ENCODE data around the gene CREB5.

CREB5 gene

DNA sequence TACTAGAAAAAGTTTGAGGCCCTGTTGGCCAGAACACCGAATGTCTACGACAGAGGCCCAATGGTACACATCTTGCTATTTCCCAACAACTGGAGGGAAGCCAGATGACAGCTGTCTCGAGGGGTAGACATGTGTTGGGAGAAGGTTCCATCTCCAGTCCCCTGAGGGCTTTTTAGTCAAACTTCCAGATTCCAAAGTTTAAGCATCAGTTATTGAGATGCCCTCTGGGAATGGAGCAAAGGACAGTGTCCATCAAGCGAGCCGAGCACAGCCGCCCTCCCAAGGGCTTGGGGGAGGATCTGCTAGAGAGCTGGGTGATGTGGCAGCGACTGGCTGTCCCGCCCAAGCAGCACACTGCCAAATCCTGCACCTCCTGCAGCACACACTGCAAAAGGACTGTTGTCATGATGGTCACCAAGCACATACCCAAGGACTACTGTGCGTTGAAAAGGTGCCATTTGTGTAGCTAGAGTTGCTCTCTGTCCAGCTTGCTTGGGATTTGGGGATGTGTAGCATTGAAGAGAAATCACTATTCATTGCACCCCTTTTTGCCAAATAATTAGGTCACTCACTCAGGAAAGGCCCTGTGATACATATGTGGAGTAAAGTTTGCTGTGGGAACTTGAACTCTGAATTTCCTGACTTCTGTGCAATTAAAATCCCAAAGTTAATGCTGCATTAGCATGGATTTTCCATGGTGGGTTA is 381.2 kb downstream of the CREB5 start:
- Histone ChIP-seq H3K4me1 (ENCODE audit: insufficient read depth, low read length) (peaks cover 13% of the 10 kb centered on the region), H3K36me3 (ENCODE audit: insufficient read depth, low read length) (no peaks in the 10 kb centered on the region), H3K9me3 (ENCODE audit: control insufficient read depth, insufficient read depth, low read length) (no peaks in the 10 kb centered on the region), H3K9ac (ENCODE audit: low read depth, low read length) (no peak overlapping the region)

DNA sequence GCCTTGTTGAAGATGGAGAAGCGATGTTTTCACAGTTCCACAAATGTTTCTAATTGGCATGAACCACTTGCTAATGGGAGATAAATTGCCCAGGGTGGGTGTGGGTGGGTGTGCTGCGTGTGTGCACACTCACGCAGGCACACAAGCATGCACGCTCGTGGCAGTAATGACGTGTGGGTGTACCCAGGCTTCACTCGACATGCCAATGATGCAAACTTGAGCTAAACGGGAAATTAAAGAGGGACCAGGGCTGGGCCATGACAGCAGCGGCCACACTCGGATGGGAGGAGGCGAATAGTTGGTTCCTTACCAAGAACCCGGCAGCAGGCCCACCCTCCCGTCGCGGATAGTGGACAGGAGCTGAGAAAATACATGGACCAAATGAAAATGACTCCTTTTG is 386.0 kb downstream of the CREB5 start:
- Histone ChIP-seq H3K9ac (ENCODE audit: low read depth, low read length) (no peak overlapping the region), H3K4me1 (ENCODE audit: insufficient read depth, low read length) (peaks cover 12% of the 10 kb centered on the region), H3K36me3 (ENCODE audit: insufficient read depth, low read length) (no peaks in the 10 kb centered on the region), H3K9me3 (ENCODE audit: control insufficient read depth, insufficient read depth, low read length) (no peaks in the 10 kb centered on the region)

DNA sequence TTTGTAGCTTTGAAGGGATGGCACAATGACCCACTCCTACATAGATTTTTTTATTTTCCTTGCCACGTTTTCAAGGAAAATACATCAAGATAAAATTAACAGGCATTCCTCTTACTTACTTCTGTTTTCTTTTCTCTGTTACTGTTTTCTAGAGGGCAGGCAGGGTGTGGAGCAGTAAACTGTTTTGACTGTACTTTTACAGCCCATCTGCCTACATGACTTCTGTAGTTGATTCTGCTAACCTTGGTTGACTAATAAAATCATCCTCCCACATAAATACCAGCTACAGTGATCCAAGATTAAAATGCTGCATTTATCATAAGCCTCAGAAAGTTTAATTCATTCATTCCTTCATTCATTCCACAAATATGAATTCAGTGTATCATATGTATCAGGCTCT is 387.3 kb downstream of the CREB5 start:
- Histone ChIP-seq H3K9ac (ENCODE audit: low read depth, low read length) (no peak overlapping the region), H3K36me3 (ENCODE audit: insufficient read depth, low read length) (no peaks in the 10 kb centered on the region), H3K4me1 (ENCODE audit: insufficient read depth, low read length) (no peaks in the 10 kb centered on the region), H3K9me3 (ENCODE audit: control insufficient read depth, insufficient read depth, low read length) (no peaks in the 10 kb centered on the region)

DNA sequence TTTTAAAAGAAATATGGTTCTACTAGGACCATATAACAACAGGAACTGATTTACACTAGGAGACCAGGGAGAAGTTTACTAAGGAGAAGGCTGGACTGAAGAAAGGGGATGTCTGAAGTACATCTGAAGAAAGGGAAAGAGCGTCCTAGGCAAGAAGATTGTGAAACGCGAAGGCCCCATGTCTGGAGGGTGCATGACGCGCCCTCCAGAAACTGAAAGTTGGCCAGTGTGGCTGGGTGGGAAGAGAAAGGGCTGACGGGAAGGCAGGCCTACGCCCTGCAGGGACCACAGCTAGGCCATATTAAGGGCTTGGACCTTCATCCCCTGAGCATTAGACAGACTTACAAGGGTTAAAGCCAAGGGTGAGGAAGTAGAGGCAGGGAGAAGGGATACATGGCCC is 387.8 kb downstream of the CREB5 start:
- Histone ChIP-seq H3K4me1 (ENCODE audit: insufficient read depth, low read length) (no peaks in the 10 kb centered on the region), H3K9me3 (ENCODE audit: control insufficient read depth, insufficient read depth, low read length) (no peaks in the 10 kb centered on the region), H3K9ac (ENCODE audit: low read depth, low read length) (no peak overlapping the region), H3K36me3 (ENCODE audit: insufficient read depth, low read length) (no peaks in the 10 kb centered on the region)

DNA sequence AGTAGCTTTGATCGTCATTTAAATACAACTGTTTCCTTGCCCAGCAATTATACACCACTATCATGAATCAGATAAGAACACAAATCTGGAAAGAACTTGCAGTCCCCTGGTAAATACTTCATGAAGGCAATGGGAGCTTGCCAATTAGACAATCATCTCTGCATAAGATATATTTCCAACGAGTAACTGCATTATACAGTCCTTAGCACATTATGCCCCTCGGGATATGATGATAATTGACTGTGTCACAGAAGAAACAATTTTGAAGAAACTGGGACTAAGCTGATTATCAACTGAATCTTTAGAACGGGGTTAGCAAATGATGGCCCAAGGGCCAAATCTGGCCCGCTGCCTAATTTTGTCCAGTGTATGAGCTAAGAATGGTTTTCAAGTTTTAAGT is 390.1 kb downstream of the CREB5 start:
- H3K36me3 ChIP-seq (ENCODE audit: insufficient read depth, low read length) = no peaks in the 10 kb centered on the region
- no peak overlapping the region for H3K9ac ChIP-seq (ENCODE audit: low read depth, low read length)
- H3K9me3 ChIP-seq (ENCODE audit: control insufficient read depth, insufficient read depth, low read length) = no peaks in the 10 kb centered on the region
- H3K4me1 ChIP-seq (ENCODE audit: insufficient read depth, low read length) = 0 out of 2 replicates have a peak, but pooled peaks cover 5% of the 10 kb centered on the region

- Histone ChIP-seq H3K4me1 (ENCODE audit: insufficient read depth, low read length) (0 out of 2 replicates have a peak, but pooled peaks cover 5% of the 10 kb centered on the region), H3K9ac (ENCODE audit: low read depth, low read length) (no peak overlapping the region), H3K36me3 (ENCODE audit: insufficient read depth, low read length) (no peaks in the 10 kb centered on the region)
Measured at GRCh38 chr7:28804157-28804556, 391.8 kb downstream of the CREB5 start.

GRCh38 chr7:28804990-28805389 is 392.7 kb downstream of the CREB5 start:
- H3K9ac ChIP-seq (ENCODE audit: low read depth, low read length) = no peak overlapping the region
- 0 out of 2 replicates have a peak, but pooled peaks cover 5% of the 10 kb centered on the region for H3K4me1 ChIP-seq (ENCODE audit: insufficient read depth, low read length)
- H3K36me3 ChIP-seq (ENCODE audit: insufficient read depth, low read length) = no peaks in the 10 kb centered on the region
- no peaks in the 10 kb centered on the region for H3K9me3 ChIP-seq (ENCODE audit: control insufficient read depth, insufficient read depth, low read length)

More at GRCh38 chr7:28804157-28804556, 391.8 kb downstream of the CREB5 start:
- no peaks in the 10 kb centered on the region for H3K9me3 ChIP-seq (ENCODE audit: control insufficient read depth, insufficient read depth, low read length)

DNA sequence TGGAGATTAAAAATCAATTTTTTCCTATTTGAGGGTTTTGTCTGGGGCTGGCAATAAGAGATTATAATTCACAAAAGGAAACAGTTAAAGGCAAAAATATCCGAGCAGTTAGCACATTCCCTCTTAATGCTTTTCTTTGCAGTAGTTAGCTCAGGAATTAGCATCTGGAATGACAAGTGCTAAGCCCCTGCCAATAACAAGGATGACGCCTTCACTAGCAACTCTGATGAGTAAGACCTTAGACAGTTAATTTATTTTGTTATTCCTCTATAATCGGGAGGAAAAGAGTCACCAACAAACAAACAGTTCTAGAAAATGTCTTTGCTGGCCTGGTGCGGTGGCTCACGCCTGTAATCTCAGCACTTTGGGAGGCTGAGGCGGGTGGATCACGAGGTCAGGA is 394.5 kb downstream of the CREB5 start:
- Histone ChIP-seq H3K4me1 (ENCODE audit: insufficient read depth, low read length) (0 out of 2 replicates have a peak, but pooled peaks cover 5% of the 10 kb centered on the region), H3K9me3 (ENCODE audit: control insufficient read depth, insufficient read depth, low read length) (no peaks in the 10 kb centered on the region), H3K9ac (ENCODE audit: low read depth, low read length) (no peak overlapping the region), H3K36me3 (ENCODE audit: insufficient read depth, low read length) (no peaks in the 10 kb centered on the region; the same call in 1 of the 2 replicates)

DNA sequence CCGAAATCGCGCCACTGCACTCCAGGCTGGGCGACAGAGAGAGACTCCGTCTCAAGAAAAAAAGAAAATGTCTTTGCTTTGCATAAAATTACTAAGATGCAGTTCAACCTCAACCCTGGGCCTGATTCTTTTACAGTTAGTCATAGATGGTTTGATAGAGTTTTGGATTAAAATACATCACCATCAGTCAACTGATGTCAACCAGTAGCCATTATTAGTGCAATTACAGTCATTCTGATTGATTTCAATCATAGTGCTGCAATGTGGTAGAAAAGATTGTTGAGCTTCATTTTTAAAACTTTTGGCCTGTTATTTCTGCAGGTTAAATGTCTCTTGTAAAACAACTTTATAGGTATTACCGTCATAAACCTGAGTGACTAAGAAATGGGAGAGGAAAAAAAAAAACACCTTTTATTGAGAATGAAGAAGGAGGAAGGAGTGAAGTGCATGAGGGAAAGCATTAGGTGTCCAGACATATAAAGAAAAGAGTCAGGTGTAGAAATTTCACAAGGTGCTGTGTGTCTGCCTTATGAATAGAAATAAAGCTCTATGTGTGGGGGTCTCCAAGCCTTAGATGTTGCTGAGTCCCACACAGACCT is 395.2 kb downstream of the CREB5 start:
- H3K9ac ChIP-seq (ENCODE audit: low read depth, low read length) = no peak overlapping the region
- H3K36me3 ChIP-seq (ENCODE audit: insufficient read depth, low read length) = no peaks in the 10 kb centered on the region; the same call in 1 of the 2 replicates
- H3K9me3 ChIP-seq (ENCODE audit: control insufficient read depth, insufficient read depth, low read length) = no peaks in the 10 kb centered on the region
- H3K4me1 ChIP-seq (ENCODE audit: insufficient read depth, low read length) = 0 out of 2 replicates have a peak, but pooled peaks cover 5% of the 10 kb centered on the region

DNA sequence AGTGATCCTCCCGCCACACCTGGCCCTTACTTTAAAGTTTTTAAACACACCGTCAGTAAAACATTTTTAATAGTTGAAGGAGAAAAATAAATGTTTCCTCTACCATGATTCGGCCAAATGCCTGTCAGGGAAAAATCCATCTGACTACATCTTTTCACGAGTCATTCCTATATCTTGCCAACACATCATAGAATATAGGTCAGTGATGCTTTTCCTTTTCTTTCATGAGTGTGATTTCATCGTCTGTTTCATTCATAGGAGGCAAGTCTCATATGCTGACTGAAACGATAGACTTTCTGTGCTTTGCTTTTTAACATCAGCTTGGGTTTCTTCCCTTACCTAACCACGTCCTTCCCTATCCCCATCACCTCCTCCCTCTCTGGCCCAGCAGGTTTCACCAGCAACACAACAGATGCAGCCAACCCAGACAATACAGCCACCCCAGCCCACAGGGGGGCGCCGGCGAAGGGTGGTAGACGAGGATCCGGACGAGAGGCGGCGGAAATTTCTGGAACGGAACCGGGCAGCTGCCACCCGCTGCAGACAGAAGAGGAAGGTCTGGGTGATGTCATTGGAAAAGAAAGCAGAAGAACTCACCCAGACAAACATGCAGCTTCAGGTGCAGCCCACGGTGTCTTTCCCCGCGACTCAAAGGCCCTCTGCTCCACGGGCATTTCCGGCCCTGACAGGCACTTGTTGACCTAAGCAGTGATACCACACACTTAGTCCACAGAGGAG is 396.6 kb downstream of the CREB5 start:
- Histone ChIP-seq H3K4me1 (ENCODE audit: insufficient read depth, low read length) (0 out of 2 replicates have a peak, but pooled peaks cover 5% of the 10 kb centered on the region), H3K9ac (ENCODE audit: low read depth, low read length) (no peak overlapping the region), H3K9me3 (ENCODE audit: control insufficient read depth, insufficient read depth, low read length) (no peaks in the 10 kb centered on the region), H3K36me3 (ENCODE audit: insufficient read depth, low read length) (no peaks in the 10 kb centered on the region; the same call in 1 of the 2 replicates)

DNA sequence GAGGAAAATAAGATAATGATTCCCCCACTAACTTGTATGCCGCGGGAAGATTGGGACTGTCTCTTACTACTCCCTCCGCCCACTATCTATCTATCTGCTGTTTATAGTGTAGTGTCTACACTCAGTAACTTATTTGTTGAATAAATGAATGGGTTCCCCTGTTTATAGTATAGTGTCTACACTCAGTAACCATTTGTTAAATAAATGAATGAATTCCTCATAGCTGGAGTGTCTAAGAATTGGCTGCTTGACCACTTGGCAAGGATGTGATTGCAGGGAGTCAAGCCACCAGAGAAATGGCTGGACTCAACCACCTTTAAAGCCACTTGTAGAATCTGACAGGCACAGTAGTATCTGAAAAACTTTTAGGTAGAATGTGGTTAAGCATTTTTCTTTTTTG is 398.7 kb downstream of the CREB5 start:
- no peaks in the 10 kb centered on the region; the same call in 1 of the 2 replicates for H3K36me3 ChIP-seq (ENCODE audit: insufficient read depth, low read length)
- no peak overlapping the region for H3K9ac ChIP-seq (ENCODE audit: low read depth, low read length)
- no peaks in the 10 kb centered on the region for H3K9me3 ChIP-seq (ENCODE audit: control insufficient read depth, insufficient read depth, low read length)
- H3K4me1 ChIP-seq (ENCODE audit: insufficient read depth, low read length) = 0 out of 2 replicates have a peak, but pooled peaks cover 5% of the 10 kb centered on the region

- Histone ChIP-seq H3K9me3 (ENCODE audit: control insufficient read depth, insufficient read depth, low read length) (no peaks in the 10 kb centered on the region), H3K9ac (ENCODE audit: low read depth, low read length) (no peak overlapping the region), H3K36me3 (ENCODE audit: insufficient read depth, low read length) (no peaks in the 10 kb centered on the region; the same call in 1 of the 2 replicates), H3K4me1 (ENCODE audit: insufficient read depth, low read length) (no peaks in the 10 kb centered on the region)
Measured at GRCh38 chr7:28811701-28812430, 399.5 kb downstream of the CREB5 start.

- Histone ChIP-seq H3K4me1 (ENCODE audit: insufficient read depth, low read length) (no peaks in the 10 kb centered on the region), H3K9me3 (ENCODE audit: control insufficient read depth, insufficient read depth, low read length) (no peaks in the 10 kb centered on the region), H3K9ac (ENCODE audit: low read depth, low read length) (no peak overlapping the region), H3K36me3 (ENCODE audit: insufficient read depth, low read length) (no peaks in the 10 kb centered on the region; the same call in 1 of the 2 replicates)
Measured at GRCh38 chr7:28812616-28813015, 400.3 kb downstream of the CREB5 start.
